ENCODE results near the gene PRM1. TPM values are rescaled to one million over a fixed set of nuclear protein-coding genes. Genes with fewer than 3 reads are reported as not detected.

Gene PRM1
- polyA plus RNA-seq (2013, experiment 1 of 2) = not detected
- polyA plus RNA-seq (2013, experiment 2 of 2) = not detected

GRCh38 chr16:11280616-11281522, at the start of gene PRM1:
TSS of gene PRM1 (minus strand) at chr16:11281330. CDS start at chr16:11281238, 92 bp downstream.
- 80% methylated on average over 25 of the region's 25 CpGs for WGBS
- Histone ChIP-seq H3K36me3 (ENCODE audit: insufficient read depth, low read length) (no peaks in the 10 kb centered on the region), H3K9me3 (ENCODE audit: insufficient read depth, low read depth, low read length) (no peaks in the 10 kb centered on the region), H3K4me3 (ENCODE audit: low read length) (no peak within 1 kb of the TSS), H3K9ac (ENCODE audit: low read depth, low read length) (no peak within 1 kb of the TSS), H3K27ac (ENCODE audit: low read depth, low read length) (no peak within 1 kb of the TSS), H3K4me1 (ENCODE audit: insufficient read depth, low read length) (no peaks in the 10 kb centered on the region), H3K27me3 (ENCODE audit: insufficient read depth, low read length) (no peaks in the 10 kb centered on the region)

- Histone ChIP-seq H3K9me3 (ENCODE audit: insufficient read depth, low read depth, low read length) (0 out of 2 replicates have a peak, but pooled peaks cover 5% of the 10 kb centered on the region), H3K4me1 (ENCODE audit: insufficient read depth, low read length) (peaks cover 29% of the 10 kb centered on the region), H3K4me3 (ENCODE audit: low read length) (no peak overlapping the region), H3K36me3 (ENCODE audit: insufficient read depth, low read length) (no peaks in the 10 kb centered on the region), H3K9ac (ENCODE audit: low read depth, low read length) (no peak overlapping the region), H3K27me3 (ENCODE audit: insufficient read depth, low read length) (no peaks in the 10 kb centered on the region), H3K27ac (ENCODE audit: low read depth, low read length) (peak overlapping the region; percentile 35; the same call in 1 of the 2 replicates)
- WGBS = 97% methylated on average over 5 of the region's 5 CpGs
Measured at GRCh38 chr16:11330526-11331237, 49.6 kb upstream of the PRM1 start.

- Histone ChIP-seq H3K9ac (ENCODE audit: low read depth, low read length) (peak overlapping the region; percentile 82; the same call in 1 of the 2 replicates), H3K27me3 (ENCODE audit: insufficient read depth, low read length) (no peaks in the 10 kb centered on the region), H3K4me3 (ENCODE audit: low read length) (no peak overlapping the region), H3K36me3 (ENCODE audit: insufficient read depth, low read length) (no peaks in the 10 kb centered on the region), H3K4me1 (ENCODE audit: insufficient read depth, low read length) (peaks cover 29% of the 10 kb centered on the region), H3K9me3 (ENCODE audit: insufficient read depth, low read depth, low read length) (0 out of 2 replicates have a peak, but pooled peaks cover 3% of the 10 kb centered on the region), H3K27ac (ENCODE audit: low read depth, low read length) (peak overlapping the region; percentile 98)
- WGBS = 72% methylated on average over 3 of the region's 3 CpGs
Measured at GRCh38 chr16:11329891-11330290, 48.8 kb upstream of the PRM1 start.

- H3K4me1 ChIP-seq (ENCODE audit: insufficient read depth, low read length) = peaks cover 29% of the 10 kb centered on the region
- no peaks in the 10 kb centered on the region for H3K27me3 ChIP-seq (ENCODE audit: insufficient read depth, low read length)
- peak overlapping the region; percentile 31 for H3K4me3 ChIP-seq (ENCODE audit: low read length)
- H3K27ac ChIP-seq (ENCODE audit: low read depth, low read length) = peak overlapping the region; percentile 98
- H3K9ac ChIP-seq (ENCODE audit: low read depth, low read length) = peak overlapping the region; percentile 82
- WGBS = 0% methylated on average over 3 of the region's 6 CpGs
- no peaks in the 10 kb centered on the region for H3K36me3 ChIP-seq (ENCODE audit: insufficient read depth, low read length)
- no peaks in the 10 kb centered on the region for H3K9me3 ChIP-seq (ENCODE audit: insufficient read depth, low read depth, low read length)
Measured at GRCh38 chr16:11329071-11329491, 48.0 kb upstream of the PRM1 start.

GRCh38 chr16:11328172-11329070, 47.3 kb upstream of the PRM1 start:
- peak overlapping the region; percentile 98 for H3K27ac ChIP-seq (ENCODE audit: low read depth, low read length)
- peak overlapping the region; percentile 82 for H3K9ac ChIP-seq (ENCODE audit: low read depth, low read length)
- 14% methylated on average over 12 of the region's 12 CpGs for WGBS
- peak overlapping the region; percentile 31 for H3K4me3 ChIP-seq (ENCODE audit: low read length)
- no peaks in the 10 kb centered on the region for H3K9me3 ChIP-seq (ENCODE audit: insufficient read depth, low read depth, low read length)
- no peaks in the 10 kb centered on the region for H3K36me3 ChIP-seq (ENCODE audit: insufficient read depth, low read length)
- H3K27me3 ChIP-seq (ENCODE audit: insufficient read depth, low read length) = no peaks in the 10 kb centered on the region
- peaks cover 29% of the 10 kb centered on the region for H3K4me1 ChIP-seq (ENCODE audit: insufficient read depth, low read length)

- Histone ChIP-seq H3K36me3 (ENCODE audit: insufficient read depth, low read length) (no peaks in the 10 kb centered on the region), H3K9ac (ENCODE audit: low read depth, low read length) (peak overlapping the region; percentile 51; the same call in 1 of the 2 replicates), H3K9me3 (ENCODE audit: insufficient read depth, low read depth, low read length) (no peaks in the 10 kb centered on the region), H3K4me3 (ENCODE audit: low read length) (no peak overlapping the region), H3K27me3 (ENCODE audit: insufficient read depth, low read length) (no peaks in the 10 kb centered on the region), H3K4me1 (ENCODE audit: insufficient read depth, low read length) (peaks cover 29% of the 10 kb centered on the region), H3K27ac (ENCODE audit: low read depth, low read length) (peak overlapping the region; percentile 98)
- WGBS = 73% methylated on average over 23 of the region's 23 CpGs
Measured at GRCh38 chr16:11327277-11328171, 46.4 kb upstream of the PRM1 start.

- Histone ChIP-seq H3K9me3 (ENCODE audit: insufficient read depth, low read depth, low read length) (no peaks in the 10 kb centered on the region), H3K27ac (ENCODE audit: low read depth, low read length) (peak overlapping the region; percentile 56; the same call in 1 of the 2 replicates), H3K9ac (ENCODE audit: low read depth, low read length) (no peak overlapping the region), H3K4me1 (ENCODE audit: insufficient read depth, low read length) (peaks cover 29% of the 10 kb centered on the region), H3K27me3 (ENCODE audit: insufficient read depth, low read length) (no peaks in the 10 kb centered on the region), H3K36me3 (ENCODE audit: insufficient read depth, low read length) (no peaks in the 10 kb centered on the region), H3K4me3 (ENCODE audit: low read length) (no peak overlapping the region)
- WGBS = 88% methylated on average over 9 of the region's 9 CpGs
Measured at GRCh38 chr16:11326737-11327276, 45.7 kb upstream of the PRM1 start.

- Histone ChIP-seq H3K27ac (ENCODE audit: low read depth, low read length) (no peak overlapping the region), H3K9ac (ENCODE audit: low read depth, low read length) (no peak overlapping the region), H3K9me3 (ENCODE audit: insufficient read depth, low read depth, low read length) (no peaks in the 10 kb centered on the region), H3K4me3 (ENCODE audit: low read length) (no peak overlapping the region), H3K27me3 (ENCODE audit: insufficient read depth, low read length) (no peaks in the 10 kb centered on the region), H3K4me1 (ENCODE audit: insufficient read depth, low read length) (peaks cover 29% of the 10 kb centered on the region), H3K36me3 (ENCODE audit: insufficient read depth, low read length) (no peaks in the 10 kb centered on the region)
- WGBS = 92% methylated on average over 7 of the region's 9 CpGs
Measured at GRCh38 chr16:11326084-11326736, 45.1 kb upstream of the PRM1 start.

GRCh38 chr16:11325404-11326083, 44.4 kb upstream of the PRM1 start:
- H3K9me3 ChIP-seq (ENCODE audit: insufficient read depth, low read depth, low read length) = no peaks in the 10 kb centered on the region
- 83% methylated on average over 10 of the region's 10 CpGs for WGBS
- H3K9ac ChIP-seq (ENCODE audit: low read depth, low read length) = no peak overlapping the region
- H3K4me3 ChIP-seq (ENCODE audit: low read length) = no peak overlapping the region
- peaks cover 29% of the 10 kb centered on the region for H3K4me1 ChIP-seq (ENCODE audit: insufficient read depth, low read length)
- no peak overlapping the region for H3K27ac ChIP-seq (ENCODE audit: low read depth, low read length)
- H3K27me3 ChIP-seq (ENCODE audit: insufficient read depth, low read length) = no peaks in the 10 kb centered on the region
- H3K36me3 ChIP-seq (ENCODE audit: insufficient read depth, low read length) = no peaks in the 10 kb centered on the region

All from HUES64 (cell line).